Measurements from ENCODE around the gene SLC33A1.

The SLC33A1 gene

GRCh38 chr3:155809181-155809580, 45.0 kb downstream of the SLC33A1 start:
- Histone ChIP-seq H3K4me3 (ENCODE audit: low read length) (no peak overlapping the region), H4K20me1 (ENCODE audit: insufficient read depth, low read length) (no peaks in the 10 kb centered on the region), H3K36me3 (replicated peaks; ENCODE audit: low read depth, low read length) (no peaks in the 10 kb centered on the region), H3K27ac (ENCODE audit: low read length) (no peak overlapping the region), H3K4me2 (ENCODE audit: low read length) (no peak overlapping the region), H3K27me3 (ENCODE audit: low read depth, low read length) (0 out of 2 replicates have a peak, but pooled peaks cover 6% of the 10 kb centered on the region), H3K9ac (ENCODE audit: low read length) (no peak overlapping the region), H3K9me3 (ENCODE audit: insufficient read depth, low read length) (no peaks in the 10 kb centered on the region), H2AFZ (ENCODE audit: low read depth, low read length) (no peak overlapping the region), H3K4me1 (ENCODE audit: low read length) (peaks cover 7% of the 10 kb centered on the region; the same call in 1 of the 2 replicates), H3K79me2 (ENCODE audit: low read length) (no peaks in the 10 kb centered on the region)
- no peak for TF ChIP-seq CTCF (IDR thresholded peaks at IDR 0.05; ENCODE audit: low read depth, low read length)
- TF ChIP-seq EZH2phosphoT487 (IDR thresholded peaks at IDR 0.05; ENCODE audit: low read depth) = no peak

- H3K4me3 ChIP-seq (ENCODE audit: low read length) = no peak overlapping the region
- no peak overlapping the region for H2AFZ ChIP-seq (ENCODE audit: low read depth, low read length)
- 0 out of 2 replicates have a peak, but pooled peaks cover 6% of the 10 kb centered on the region for H3K27me3 ChIP-seq (ENCODE audit: low read depth, low read length)
- no peak for TF ChIP-seq CTCF (IDR thresholded peaks at IDR 0.05; ENCODE audit: low read depth, low read length)
- no peak for TF ChIP-seq EZH2phosphoT487 (IDR thresholded peaks at IDR 0.05; ENCODE audit: low read depth)
- H3K27ac ChIP-seq (ENCODE audit: low read length) = no peak overlapping the region
- no peak overlapping the region for H3K9ac ChIP-seq (ENCODE audit: low read length)
- H4K20me1 ChIP-seq (ENCODE audit: insufficient read depth, low read length) = no peaks in the 10 kb centered on the region
- H3K36me3 ChIP-seq (replicated peaks; ENCODE audit: low read depth, low read length) = no peaks in the 10 kb centered on the region
- H3K79me2 ChIP-seq (ENCODE audit: low read length) = no peaks in the 10 kb centered on the region
- peaks cover 7% of the 10 kb centered on the region; the same call in 1 of the 2 replicates for H3K4me1 ChIP-seq (ENCODE audit: low read length)
- no peaks in the 10 kb centered on the region for H3K9me3 ChIP-seq (ENCODE audit: insufficient read depth, low read length)
- H3K4me2 ChIP-seq (ENCODE audit: low read length) = no peak overlapping the region
Observed at GRCh38 chr3:155807823-155808222, 46.4 kb downstream of the SLC33A1 start.

- Histone ChIP-seq H4K20me1 (ENCODE audit: insufficient read depth, low read length) (no peaks in the 10 kb centered on the region), H3K27ac (ENCODE audit: low read length) (no peak within 1 kb of the TSS; the same call in 1 of the 2 replicates), H3K36me3 (replicated peaks; ENCODE audit: low read depth, low read length) (no peaks in the 10 kb centered on the region), H3K79me2 (ENCODE audit: low read length) (no peaks in the 10 kb centered on the region), H3K4me3 (ENCODE audit: low read length) (peak within 1 kb of the TSS; percentile 91), H3K9ac (ENCODE audit: low read length) (peak within 1 kb of the TSS; percentile 85), H3K4me1 (ENCODE audit: low read length) (peaks cover 7% of the 10 kb centered on the region; the same call in 1 of the 2 replicates), H3K4me2 (ENCODE audit: low read length) (peak within 1 kb of the TSS; percentile 92), H3K27me3 (ENCODE audit: low read depth, low read length) (0 out of 2 replicates have a peak, but pooled peaks cover 6% of the 10 kb centered on the region), H3K9me3 (ENCODE audit: insufficient read depth, low read length) (no peaks in the 10 kb centered on the region), H2AFZ (ENCODE audit: low read depth, low read length) (peak within 1 kb of the TSS; percentile 97)
- peak; percentile 80 for TF ChIP-seq CTCF (IDR thresholded peaks at IDR 0.05; ENCODE audit: low read depth, low read length)
- no peak for TF ChIP-seq EZH2phosphoT487 (IDR thresholded peaks at IDR 0.05; ENCODE audit: low read depth)
Observed at GRCh38 chr3:155805802-155806618, 48.2 kb downstream of the SLC33A1 start, which contains the start of gene C3orf33. Gene C3orf33, minus strand, starts transcription at chr3:155806278. Its CDS starts 26 bp downstream, at chr3:155806252.

- H3K9ac ChIP-seq (ENCODE audit: low read length) = peak overlapping the region; percentile 85
- 0 out of 2 replicates have a peak, but pooled peaks cover 6% of the 10 kb centered on the region for H3K27me3 ChIP-seq (ENCODE audit: low read depth, low read length)
- no peaks in the 10 kb centered on the region for H3K9me3 ChIP-seq (ENCODE audit: insufficient read depth, low read length)
- H3K36me3 ChIP-seq (replicated peaks; ENCODE audit: low read depth, low read length) = no peaks in the 10 kb centered on the region
- H3K4me3 ChIP-seq (ENCODE audit: low read length) = peak overlapping the region; percentile 91
- H3K4me1 ChIP-seq (ENCODE audit: low read length) = peaks cover 7% of the 10 kb centered on the region; the same call in 1 of the 2 replicates
- TF ChIP-seq EZH2phosphoT487 (IDR thresholded peaks at IDR 0.05; ENCODE audit: low read depth) (no peak), CTCF (IDR thresholded peaks at IDR 0.05; ENCODE audit: low read depth, low read length) (no peak)
- H2AFZ ChIP-seq (ENCODE audit: low read depth, low read length) = peak overlapping the region; percentile 97
- no peaks in the 10 kb centered on the region for H3K79me2 ChIP-seq (ENCODE audit: low read length)
- no peak overlapping the region for H3K27ac ChIP-seq (ENCODE audit: low read length)
- no peaks in the 10 kb centered on the region for H4K20me1 ChIP-seq (ENCODE audit: insufficient read depth, low read length)
- H3K4me2 ChIP-seq (ENCODE audit: low read length) = peak overlapping the region; percentile 92
Observed at GRCh38 chr3:155805204-155805801, 48.9 kb downstream of the SLC33A1 start.
